BE2C (cell line): Measurements from ENCODE around the gene KIAA1217.

ENCODE experiments used
- DNase-seq: peaks from one replicate; pipeline ENCODE4 v3.0.0-alpha.2; 2020
- H3K27me3 ChIP-seq: fragments of 250-450 bp; sonication (Bioruptor Pico); 2 replicates; pipeline ENCODE4 v1.5.1; 2020; ENCODE audit warnings: mild to moderate bottlenecking
- H3K36me3 ChIP-seq: fragments of 250-450 bp; sonication (Bioruptor Pico); 2 replicates; pipeline ENCODE4 v1.5.1; 2020; ENCODE audit warnings: mild to moderate bottlenecking
- H3K4me1 ChIP-seq: fragments of 250-450 bp; sonication (Bioruptor Pico); 2 replicates; pipeline ENCODE4 v1.5.1; 2020
- H3K4me3 ChIP-seq: 2 replicates; pipeline ENCODE4 v1.5.1; 2011; ENCODE audit warnings: low read depth, low read length
- H3K9me3 ChIP-seq: fragments of 250-450 bp; sonication (Bioruptor Pico); 2 replicates; pipeline ENCODE4 v1.5.1; 2020
- TF ChIP-seq, protein P1 (sequence below): IDR thresholded peaks from 2 replicates; pipeline ENCODE4 v1.5.1; 2012; ENCODE audit warnings: mild to moderate bottlenecking, low read depth, low read length

Gene KIAA1217

DNA sequence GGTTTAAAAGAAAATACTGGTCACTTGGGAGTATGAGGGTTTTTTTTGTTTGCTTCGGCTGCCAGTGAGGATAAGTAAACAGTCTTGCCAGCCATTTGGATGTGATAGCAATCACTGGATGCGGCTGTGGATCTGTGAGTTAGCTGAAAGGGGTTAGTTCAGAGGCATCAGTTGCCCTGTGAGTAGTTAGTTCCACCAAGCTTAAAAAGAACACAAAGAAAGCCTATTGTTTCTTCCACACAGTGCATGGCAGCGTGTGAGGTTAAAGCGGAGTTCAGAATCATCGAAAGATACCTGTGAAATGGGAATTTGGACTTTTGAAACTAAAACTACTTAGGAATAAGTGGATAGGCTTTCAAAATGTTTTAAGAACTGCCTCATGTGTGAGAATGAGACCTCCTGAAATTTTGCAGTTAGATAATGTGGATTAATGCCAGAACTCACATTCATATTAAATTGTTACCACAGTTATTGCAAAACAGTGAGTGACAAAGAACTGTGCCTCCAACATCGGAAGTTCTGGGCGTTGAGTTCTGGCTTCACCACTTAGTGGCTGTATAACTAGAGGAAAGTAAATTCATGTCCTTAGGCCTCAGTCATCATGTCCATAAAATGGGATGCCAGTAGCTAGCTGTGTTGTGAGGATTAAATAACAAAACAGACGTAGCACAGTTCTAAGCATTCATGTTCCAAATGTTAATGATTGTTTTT, 31.3 kb downstream of the KIAA1217 start:
- Histone ChIP-seq H3K9me3 (no peaks in the 10 kb centered on the region), H3K36me3 (no peaks in the 10 kb centered on the region), H3K4me1 (no peaks in the 10 kb centered on the region), H3K4me3 (no peak overlapping the region), H3K27me3 (no peaks in the 10 kb centered on the region)
- DNase-seq = no peak
- TF ChIP-seq, protein P1, sequence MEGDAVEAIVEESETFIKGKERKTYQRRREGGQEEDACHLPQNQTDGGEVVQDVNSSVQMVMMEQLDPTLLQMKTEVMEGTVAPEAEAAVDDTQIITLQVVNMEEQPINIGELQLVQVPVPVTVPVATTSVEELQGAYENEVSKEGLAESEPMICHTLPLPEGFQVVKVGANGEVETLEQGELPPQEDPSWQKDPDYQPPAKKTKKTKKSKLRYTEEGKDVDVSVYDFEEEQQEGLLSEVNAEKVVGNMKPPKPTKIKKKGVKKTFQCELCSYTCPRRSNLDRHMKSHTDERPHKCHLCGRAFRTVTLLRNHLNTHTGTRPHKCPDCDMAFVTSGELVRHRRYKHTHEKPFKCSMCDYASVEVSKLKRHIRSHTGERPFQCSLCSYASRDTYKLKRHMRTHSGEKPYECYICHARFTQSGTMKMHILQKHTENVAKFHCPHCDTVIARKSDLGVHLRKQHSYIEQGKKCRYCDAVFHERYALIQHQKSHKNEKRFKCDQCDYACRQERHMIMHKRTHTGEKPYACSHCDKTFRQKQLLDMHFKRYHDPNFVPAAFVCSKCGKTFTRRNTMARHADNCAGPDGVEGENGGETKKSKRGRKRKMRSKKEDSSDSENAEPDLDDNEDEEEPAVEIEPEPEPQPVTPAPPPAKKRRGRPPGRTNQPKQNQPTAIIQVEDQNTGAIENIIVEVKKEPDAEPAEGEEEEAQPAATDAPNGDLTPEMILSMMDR = no peak

DNA sequence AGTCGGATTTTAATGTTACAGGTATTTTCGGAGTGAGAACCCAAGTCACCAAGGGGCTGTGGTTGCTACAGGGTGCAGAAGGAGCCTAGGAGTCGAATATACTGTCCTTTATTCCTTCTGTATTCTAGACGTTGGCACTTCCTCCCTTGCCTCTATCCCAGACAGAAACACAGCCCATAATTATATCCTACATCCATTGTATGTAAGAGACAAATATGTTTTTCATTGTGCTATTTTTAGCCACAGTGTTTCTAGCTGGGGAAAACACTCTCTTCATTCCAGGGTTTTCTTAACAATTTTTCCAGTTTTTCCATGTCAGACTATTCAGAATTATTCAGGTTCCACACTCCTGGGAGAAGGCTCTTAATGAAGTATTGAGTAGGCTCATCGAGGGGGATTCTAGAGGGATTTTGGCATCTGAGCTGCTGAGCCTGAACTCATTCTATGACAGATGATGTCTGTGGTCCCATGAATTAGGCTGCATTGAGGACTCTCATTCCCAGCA, 32.6 kb downstream of the KIAA1217 start:
- Histone ChIP-seq H3K27me3 (no peaks in the 10 kb centered on the region), H3K4me1 (no peaks in the 10 kb centered on the region), H3K9me3 (no peaks in the 10 kb centered on the region), H3K36me3 (no peaks in the 10 kb centered on the region), H3K4me3 (no peak overlapping the region)
- TF ChIP-seq, protein P1 = no peak
- no peak for DNase-seq

DNA sequence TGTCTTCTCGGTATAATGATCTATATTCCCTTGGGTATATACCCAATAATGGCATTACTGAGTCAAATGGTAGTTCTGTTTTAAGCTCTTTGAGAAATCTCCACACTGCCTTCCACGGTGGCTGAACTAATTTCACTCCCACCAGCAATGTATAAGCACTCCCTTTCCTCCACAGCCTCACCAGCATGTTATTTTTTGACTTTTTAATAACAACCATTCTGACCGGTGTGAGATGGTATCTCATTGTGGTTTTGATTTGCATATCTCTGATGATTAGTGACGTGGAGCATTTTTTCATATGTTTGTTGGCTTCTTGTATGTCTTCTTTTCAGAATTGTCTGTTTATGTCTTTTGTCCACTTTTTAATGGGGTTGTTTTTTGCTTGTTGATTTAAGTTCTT, 33.6 kb downstream of the KIAA1217 start:
- TF ChIP-seq, protein P1 = no peak
- Histone ChIP-seq H3K4me1 (no peaks in the 10 kb centered on the region), H3K27me3 (no peaks in the 10 kb centered on the region), H3K36me3 (no peaks in the 10 kb centered on the region), H3K4me3 (no peak overlapping the region), H3K9me3 (no peaks in the 10 kb centered on the region)
- no peak for DNase-seq

DNA sequence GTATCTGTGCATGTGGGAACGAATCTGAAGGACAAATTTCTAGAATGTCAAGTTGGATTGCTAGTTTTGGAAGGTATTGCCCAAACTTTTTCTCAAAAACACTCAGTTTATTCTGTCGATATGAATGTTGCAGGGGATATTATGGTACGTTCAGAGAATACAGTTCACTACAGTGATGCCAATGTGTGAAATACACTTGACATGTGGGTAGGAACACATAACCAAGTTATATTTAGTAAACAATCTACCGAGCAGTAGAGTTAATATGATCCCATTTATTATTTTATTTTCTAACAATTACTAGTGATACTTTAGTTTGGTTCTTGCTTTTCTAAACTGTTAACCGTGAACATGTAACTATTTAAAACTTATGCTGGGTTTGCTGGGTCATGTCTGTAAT, 37.4 kb downstream of the KIAA1217 start:
- Histone ChIP-seq H3K27me3 (no peaks in the 10 kb centered on the region), H3K9me3 (no peaks in the 10 kb centered on the region), H3K4me1 (no peaks in the 10 kb centered on the region), H3K36me3 (no peaks in the 10 kb centered on the region), H3K4me3 (no peak overlapping the region)
- DNase-seq = no peak
- TF ChIP-seq, protein P1 = no peak

DNA sequence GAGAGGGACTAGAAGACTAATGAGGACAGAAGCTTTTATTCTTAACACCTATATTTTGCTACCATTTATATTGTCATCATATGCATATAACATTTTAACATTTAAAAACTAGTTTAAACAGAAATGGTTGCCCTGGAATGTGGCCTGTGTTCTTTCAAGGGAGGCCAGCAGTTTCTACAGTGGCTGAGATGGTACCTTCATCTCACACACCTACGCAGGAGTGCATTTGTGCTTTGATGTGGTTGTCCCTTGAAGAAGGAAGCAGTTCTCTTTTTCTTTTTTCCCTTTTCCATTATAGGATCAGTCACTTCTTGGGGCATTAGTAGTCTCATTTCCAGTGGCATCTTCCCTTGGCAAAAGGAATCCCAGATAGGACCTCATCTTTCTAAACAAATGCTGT, 38.9 kb downstream of the KIAA1217 start:
- TF ChIP-seq, protein P1 = no peak
- H3K4me3 ChIP-seq = no peak overlapping the region
- no peaks in the 10 kb centered on the region for H3K9me3 ChIP-seq
- H3K27me3 ChIP-seq = no peaks in the 10 kb centered on the region
- H3K36me3 ChIP-seq = no peaks in the 10 kb centered on the region
- H3K4me1 ChIP-seq = no peaks in the 10 kb centered on the region
- DNase-seq = no peak

DNA sequence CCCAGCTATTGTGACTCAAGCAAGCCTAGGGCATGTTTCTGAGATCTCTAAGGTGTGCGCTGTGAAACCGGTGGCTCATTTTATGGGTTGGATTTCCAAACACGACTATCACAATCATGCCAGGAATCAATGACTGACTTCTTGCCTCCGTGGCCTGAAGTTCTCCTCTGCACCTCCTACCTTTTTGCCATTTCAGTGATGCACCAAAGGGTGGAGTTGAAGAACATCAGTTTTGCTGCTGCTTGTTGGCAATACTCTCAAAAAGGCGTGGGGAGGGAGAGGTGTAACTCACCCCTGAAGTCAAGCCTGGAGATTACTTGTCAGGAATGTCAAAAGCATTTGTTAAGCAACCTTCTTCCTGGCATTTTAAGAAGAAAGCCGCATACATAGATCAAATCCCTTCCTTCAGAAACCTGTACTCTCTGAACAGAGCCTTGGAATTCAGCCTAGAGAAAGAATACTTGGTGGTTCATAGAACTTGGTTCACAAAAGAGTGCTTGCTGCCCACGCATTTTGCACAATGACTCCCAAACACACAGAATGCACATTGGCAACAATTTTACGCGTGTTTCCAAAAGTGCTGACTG, 41.0 kb downstream of the KIAA1217 start:
- Histone ChIP-seq H3K27me3 (no peaks in the 10 kb centered on the region), H3K4me1 (no peaks in the 10 kb centered on the region), H3K36me3 (no peaks in the 10 kb centered on the region), H3K4me3 (no peak overlapping the region), H3K9me3 (no peaks in the 10 kb centered on the region)
- DNase-seq = no peak
- TF ChIP-seq, protein P1 = no peak
